GM23248 (cell line): ENCODE measurements around the gene DXO.
"Not testable (repeated sequence)": the region's sequence is repeated elsewhere in the genome, so short reads cannot be mapped to it uniquely, and the experiment has no call there.

Source experiments
- EZH2 ChIP-seq: fragments of 200-600 bp; sonication (generic); IDR thresholded peaks from 2 replicates; pipeline ENCODE4 v1.6.1; 2018; ENCODE audit warnings: antibody characterized with exemption, mild to moderate bottlenecking; ENCODE audit not compliant: insufficient read depth, poor library complexity, severe bottlenecking
- EZH2phosphoT487 ChIP-seq: fragments of 200-600 bp; sonication (generic); IDR thresholded peaks from 2 replicates; pipeline ENCODE4 v1.6.1; 2018; ENCODE audit warnings: antibody characterized with exemption, moderate library complexity, mild to moderate bottlenecking, low read depth; ENCODE audit not compliant: insufficient read depth

GRCh38 chr6:31976065-31976464, 4.1 kb upstream of the DXO start:
- TF ChIP-seq EZH2, EZH2phosphoT487: not testable (repeated sequence)
